Brain microvascular endothelial cell (primary cell): Measurements from ENCODE around the gene LSMEM2.
"Not testable (repeated sequence)": the region's sequence is repeated elsewhere in the genome, so short reads cannot be mapped to it uniquely, and the experiment has no call there.

Experiments used
- DNase-seq: peaks from one replicate; pipeline ENCODE4 v3.0.0-alpha.2; 2020
- H3K27ac ChIP-seq: fragments of 250-450 bp; sonication (Bioruptor Pico); 2 replicates; pipeline ENCODE4 v1.5.1; 2020; ENCODE audit warnings: mild to moderate bottlenecking, moderate library complexity
- H3K27me3 ChIP-seq: fragments of 250-450 bp; sonication (Bioruptor Pico); replicated peaks from 2 replicates; pipeline ENCODE4 v1.5.1; 2020; ENCODE audit warnings: mild to moderate bottlenecking
- H3K36me3 ChIP-seq: fragments of 250-450 bp; sonication (Bioruptor Pico); replicated peaks from 2 replicates; pipeline ENCODE4 v1.5.1; 2020; ENCODE audit warnings: mild to moderate bottlenecking
- H3K4me3 ChIP-seq: 2 replicates; pipeline ENCODE4 v1.5.1; 2011; ENCODE audit warnings: low read depth, mild to moderate bottlenecking, control low read depth, low read length, moderate library complexity
- in situ Hi-C: cut with HindIII; loops from 2 replicates; pipeline ENCODE4 v1.10.0; 2017; ENCODE audit warnings: low sequenced_read_pairs, low pct_ligation_motif_present
- TF ChIP-seq, protein P1 (sequence below): IDR thresholded peaks from 2 replicates; pipeline ENCODE4 v1.5.1; 2011; ENCODE audit warnings: low read depth, mild to moderate bottlenecking, moderate library complexity, low read length, control low read depth, inconsistent platforms; ENCODE audit errors: missing control alignments

LSMEM2 gene

DNA sequence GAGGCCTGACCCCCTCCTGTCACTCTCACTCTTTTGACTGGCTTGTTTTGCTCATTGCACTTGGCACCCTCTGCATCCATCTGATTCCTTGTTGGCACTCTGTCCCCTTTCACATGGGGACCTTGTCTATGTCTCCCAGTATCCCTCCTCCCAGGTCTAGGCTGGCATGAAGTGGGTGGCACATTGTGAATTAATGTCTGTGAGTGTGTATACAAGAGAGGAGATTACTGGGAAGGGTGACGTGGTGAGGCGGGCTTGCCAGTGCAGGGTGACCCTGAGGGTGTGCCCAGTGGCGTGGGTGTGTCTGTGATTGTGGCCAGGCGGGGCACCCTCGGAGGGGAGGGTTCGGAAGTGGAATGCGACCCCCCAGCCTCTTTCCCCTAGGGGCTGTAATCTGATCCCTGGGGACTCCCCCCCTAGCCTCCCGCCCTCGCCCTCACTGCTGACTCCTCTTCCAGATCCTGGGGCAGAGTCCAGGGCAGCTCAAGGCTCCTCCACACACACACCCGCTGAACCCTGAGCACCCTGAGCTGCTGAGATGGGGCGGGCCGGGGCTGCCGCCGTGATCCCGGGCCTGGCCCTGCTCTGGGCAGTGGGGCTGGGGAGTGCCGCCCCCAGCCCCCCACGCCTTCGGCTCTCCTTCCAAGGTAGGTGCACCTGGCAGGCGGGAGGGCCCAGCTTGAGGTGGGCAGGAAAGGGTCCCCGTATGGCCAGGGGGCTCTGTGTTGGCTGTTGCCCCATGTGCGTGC is 10.0 kb upstream of the LSMEM2 start, which contains the start of gene SEMA3B:
Gene SEMA3B (plus strand): TSS at position 445 of the 749 bp plus-strand sequence. CDS start 94 bp downstream, at position 539.
- TF ChIP-seq, protein P1, sequence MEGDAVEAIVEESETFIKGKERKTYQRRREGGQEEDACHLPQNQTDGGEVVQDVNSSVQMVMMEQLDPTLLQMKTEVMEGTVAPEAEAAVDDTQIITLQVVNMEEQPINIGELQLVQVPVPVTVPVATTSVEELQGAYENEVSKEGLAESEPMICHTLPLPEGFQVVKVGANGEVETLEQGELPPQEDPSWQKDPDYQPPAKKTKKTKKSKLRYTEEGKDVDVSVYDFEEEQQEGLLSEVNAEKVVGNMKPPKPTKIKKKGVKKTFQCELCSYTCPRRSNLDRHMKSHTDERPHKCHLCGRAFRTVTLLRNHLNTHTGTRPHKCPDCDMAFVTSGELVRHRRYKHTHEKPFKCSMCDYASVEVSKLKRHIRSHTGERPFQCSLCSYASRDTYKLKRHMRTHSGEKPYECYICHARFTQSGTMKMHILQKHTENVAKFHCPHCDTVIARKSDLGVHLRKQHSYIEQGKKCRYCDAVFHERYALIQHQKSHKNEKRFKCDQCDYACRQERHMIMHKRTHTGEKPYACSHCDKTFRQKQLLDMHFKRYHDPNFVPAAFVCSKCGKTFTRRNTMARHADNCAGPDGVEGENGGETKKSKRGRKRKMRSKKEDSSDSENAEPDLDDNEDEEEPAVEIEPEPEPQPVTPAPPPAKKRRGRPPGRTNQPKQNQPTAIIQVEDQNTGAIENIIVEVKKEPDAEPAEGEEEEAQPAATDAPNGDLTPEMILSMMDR = no peak
- no peak for DNase-seq
- Histone ChIP-seq H3K36me3 (no peaks in the 10 kb centered on the region), H3K27ac (no peak within 1 kb of the TSS), H3K27me3 (peaks cover 6% of the 10 kb centered on the region), H3K4me3 (no peak within 1 kb of the TSS)
- in situ Hi-C loops = no loop called here

GRCh38 chr3:50269460-50269859 is 9.4 kb upstream of the LSMEM2 start:
- no peak overlapping the region for H3K4me3 ChIP-seq
- no peak for DNase-seq
- in situ Hi-C loops = no loop called here
- TF ChIP-seq, protein P1 = no peak
- no peak overlapping the region for H3K27ac ChIP-seq
- peaks cover 12% of the 10 kb centered on the region for H3K27me3 ChIP-seq
- H3K36me3 ChIP-seq = no peaks in the 10 kb centered on the region

- no peak for DNase-seq
- Histone ChIP-seq H3K27me3 (peaks cover 17% of the 10 kb centered on the region), H3K4me3 (no peak overlapping the region), H3K27ac (no peak overlapping the region), H3K36me3 (no peaks in the 10 kb centered on the region)
- TF ChIP-seq, protein P1 = no peak
- in situ Hi-C loops = no loop called here
Measured at GRCh38 chr3:50269977-50270413, 8.9 kb upstream of the LSMEM2 start.

- TF ChIP-seq, protein P1 = no peak
- H3K36me3 ChIP-seq = no peaks in the 10 kb centered on the region
- no peak overlapping the region for H3K4me3 ChIP-seq
- H3K27ac ChIP-seq = no peak overlapping the region
- in situ Hi-C loops = no loop called here
- no peak for DNase-seq
- H3K27me3 ChIP-seq = peaks cover 24% of the 10 kb centered on the region
Measured at GRCh38 chr3:50270422-50271224, 8.3 kb upstream of the LSMEM2 start.

DNA sequence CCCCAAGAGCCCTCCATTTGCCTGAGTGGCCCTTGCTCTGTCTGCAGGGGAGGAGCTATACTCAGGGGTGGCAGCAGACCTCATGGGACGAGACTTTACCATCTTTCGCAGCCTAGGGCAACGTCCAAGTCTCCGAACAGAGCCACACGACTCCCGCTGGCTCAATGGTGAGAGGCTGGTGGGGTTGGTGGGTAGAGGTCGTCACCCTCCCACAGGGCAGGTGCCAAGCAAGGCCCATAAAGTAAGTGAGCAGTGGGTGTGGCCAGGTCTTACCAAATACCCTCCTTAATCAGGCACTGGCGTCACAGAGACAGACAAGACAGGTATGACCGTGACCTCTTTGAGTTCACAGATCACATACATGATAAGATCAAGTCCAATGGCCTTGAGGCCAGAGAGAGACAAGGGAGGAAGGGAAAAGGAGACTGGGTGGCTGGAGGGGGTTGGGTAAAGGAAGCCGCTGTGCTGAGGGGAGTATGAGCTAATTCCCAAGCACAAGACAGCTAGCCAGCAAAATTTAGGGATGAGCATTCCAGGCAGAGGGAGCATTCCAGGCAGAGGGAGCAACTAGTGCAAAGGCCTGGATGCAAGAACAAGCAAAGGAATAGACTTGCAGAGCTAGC is 7.5 kb upstream of the LSMEM2 start:
- no peak for DNase-seq
- Histone ChIP-seq H3K36me3 (no peaks in the 10 kb centered on the region), H3K27me3 (peaks cover 26% of the 10 kb centered on the region), H3K27ac (no peak overlapping the region), H3K4me3 (no peak overlapping the region)
- TF ChIP-seq, protein P1 = no peak
- in situ Hi-C loops = no loop called here

DNA sequence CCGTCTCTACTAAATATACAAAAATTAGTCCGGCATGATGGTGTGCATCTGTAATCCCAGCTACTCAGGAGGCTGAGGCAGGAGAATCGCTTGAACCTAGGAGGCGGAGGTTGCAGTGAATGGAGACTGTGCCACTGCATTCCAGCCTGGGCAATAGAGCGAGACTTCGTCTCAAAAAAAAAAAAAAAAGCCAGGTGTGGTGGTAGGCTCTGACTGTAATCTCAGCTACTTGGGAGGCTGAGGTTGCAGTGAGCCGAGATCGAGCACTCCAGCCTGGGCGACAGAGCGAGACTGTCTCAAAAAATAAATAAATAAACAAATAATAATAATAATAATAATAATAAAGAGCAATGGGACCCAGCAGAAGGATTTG is 6.4 kb upstream of the LSMEM2 start:
- H3K36me3 ChIP-seq, DNase-seq, H3K27ac ChIP-seq, in situ Hi-C loops, H3K4me3 ChIP-seq: not testable (repeated sequence)
- peaks cover 26% of the 10 kb centered on the region for H3K27me3 ChIP-seq
